Measurements from ENCODE around the gene GPR173.

GPR173 gene

GRCh38 chrX:53114864-53115549 is 66.4 kb downstream of the GPR173 start:
- Histone ChIP-seq H3K79me2 (ENCODE audit: low read length) (no peaks in the 10 kb centered on the region), H3K9ac (ENCODE audit: low read length) (no peak overlapping the region), H3K9me3 (ENCODE audit: insufficient read depth, low read length) (no peaks in the 10 kb centered on the region), H4K20me1 (ENCODE audit: insufficient read depth, low read length) (0 out of 2 replicates have a peak, but pooled peaks cover 6% of the 10 kb centered on the region), H3K4me2 (ENCODE audit: low read length) (no peak overlapping the region), H2AFZ (ENCODE audit: low read depth, low read length) (no peak overlapping the region), H3K4me3 (ENCODE audit: low read length) (no peak overlapping the region), H3K36me3 (replicated peaks; ENCODE audit: low read depth, low read length) (no peaks in the 10 kb centered on the region), H3K27me3 (ENCODE audit: low read depth, low read length) (no peaks in the 10 kb centered on the region), H3K4me1 (ENCODE audit: low read length) (peaks cover 15% of the 10 kb centered on the region), H3K27ac (ENCODE audit: low read length) (no peak overlapping the region)
- TF ChIP-seq EZH2phosphoT487 (IDR thresholded peaks at IDR 0.05; ENCODE audit: low read depth), result no peak
- TF ChIP-seq CTCF (IDR thresholded peaks at IDR 0.05; ENCODE audit: low read depth, low read length), result no peak

GRCh38 chrX:53115550-53115874 is 66.9 kb downstream of the GPR173 start:
- Histone ChIP-seq H3K4me3 (ENCODE audit: low read length) (no peak overlapping the region), H3K4me1 (ENCODE audit: low read length) (peaks cover 15% of the 10 kb centered on the region), H4K20me1 (ENCODE audit: insufficient read depth, low read length) (0 out of 2 replicates have a peak, but pooled peaks cover 6% of the 10 kb centered on the region), H2AFZ (ENCODE audit: low read depth, low read length) (no peak overlapping the region), H3K9me3 (ENCODE audit: insufficient read depth, low read length) (no peaks in the 10 kb centered on the region), H3K36me3 (replicated peaks; ENCODE audit: low read depth, low read length) (no peaks in the 10 kb centered on the region), H3K27ac (ENCODE audit: low read length) (peak overlapping the region; percentile 4; the same call in 1 of the 2 replicates), H3K79me2 (ENCODE audit: low read length) (no peaks in the 10 kb centered on the region), H3K27me3 (ENCODE audit: low read depth, low read length) (no peaks in the 10 kb centered on the region), H3K9ac (ENCODE audit: low read length) (no peak overlapping the region), H3K4me2 (ENCODE audit: low read length) (no peak overlapping the region)
- no peak for TF ChIP-seq EZH2phosphoT487 (IDR thresholded peaks at IDR 0.05; ENCODE audit: low read depth)
- no peak for TF ChIP-seq CTCF (IDR thresholded peaks at IDR 0.05; ENCODE audit: low read depth, low read length)

- Histone ChIP-seq H2AFZ (ENCODE audit: low read depth, low read length) (no peak overlapping the region), H3K79me2 (ENCODE audit: low read length) (no peaks in the 10 kb centered on the region), H3K9me3 (ENCODE audit: insufficient read depth, low read length) (no peaks in the 10 kb centered on the region), H3K4me3 (ENCODE audit: low read length) (no peak overlapping the region), H3K4me1 (ENCODE audit: low read length) (peaks cover 15% of the 10 kb centered on the region), H3K27ac (ENCODE audit: low read length) (peak overlapping the region; percentile 4; the same call in 1 of the 2 replicates), H3K36me3 (replicated peaks; ENCODE audit: low read depth, low read length) (no peaks in the 10 kb centered on the region), H4K20me1 (ENCODE audit: insufficient read depth, low read length) (0 out of 2 replicates have a peak, but pooled peaks cover 6% of the 10 kb centered on the region), H3K27me3 (ENCODE audit: low read depth, low read length) (no peaks in the 10 kb centered on the region), H3K4me2 (ENCODE audit: low read length) (no peak overlapping the region), H3K9ac (ENCODE audit: low read length) (no peak overlapping the region)
- TF ChIP-seq EZH2phosphoT487 (IDR thresholded peaks at IDR 0.05; ENCODE audit: low read depth) (no peak), CTCF (IDR thresholded peaks at IDR 0.05; ENCODE audit: low read depth, low read length) (no peak)
Measured at GRCh38 chrX:53116101-53116500, 67.5 kb downstream of the GPR173 start.

- no peaks in the 10 kb centered on the region for H3K9me3 ChIP-seq (ENCODE audit: insufficient read depth, low read length)
- no peaks in the 10 kb centered on the region for H4K20me1 ChIP-seq (ENCODE audit: insufficient read depth, low read length)
- H3K79me2 ChIP-seq (ENCODE audit: low read length), result no peaks in the 10 kb centered on the region; the same call in 1 of the 2 replicates
- H3K36me3 ChIP-seq (replicated peaks; ENCODE audit: low read depth, low read length), result peaks cover 3% of the 10 kb centered on the region
- no peak overlapping the region for H3K4me2 ChIP-seq (ENCODE audit: low read length)
- no peak overlapping the region for H2AFZ ChIP-seq (ENCODE audit: low read depth, low read length)
- TF ChIP-seq EZH2phosphoT487 (IDR thresholded peaks at IDR 0.05; ENCODE audit: low read depth) (no peak), CTCF (IDR thresholded peaks at IDR 0.05; ENCODE audit: low read depth, low read length) (no peak)
- no peak overlapping the region for H3K9ac ChIP-seq (ENCODE audit: low read length)
- no peak overlapping the region for H3K27ac ChIP-seq (ENCODE audit: low read length)
- no peaks in the 10 kb centered on the region for H3K4me1 ChIP-seq (ENCODE audit: low read length)
- H3K27me3 ChIP-seq (ENCODE audit: low read depth, low read length), result no peaks in the 10 kb centered on the region
- H3K4me3 ChIP-seq (ENCODE audit: low read length), result no peak overlapping the region
Measured at GRCh38 chrX:53122013-53122412, 73.4 kb downstream of the GPR173 start.
